ENCODE results near the gene CAMK1G.
A peak's percentile ranks its signal among the peaks of the same experiment; 100 is the strongest.

Gene CAMK1G

DNA sequence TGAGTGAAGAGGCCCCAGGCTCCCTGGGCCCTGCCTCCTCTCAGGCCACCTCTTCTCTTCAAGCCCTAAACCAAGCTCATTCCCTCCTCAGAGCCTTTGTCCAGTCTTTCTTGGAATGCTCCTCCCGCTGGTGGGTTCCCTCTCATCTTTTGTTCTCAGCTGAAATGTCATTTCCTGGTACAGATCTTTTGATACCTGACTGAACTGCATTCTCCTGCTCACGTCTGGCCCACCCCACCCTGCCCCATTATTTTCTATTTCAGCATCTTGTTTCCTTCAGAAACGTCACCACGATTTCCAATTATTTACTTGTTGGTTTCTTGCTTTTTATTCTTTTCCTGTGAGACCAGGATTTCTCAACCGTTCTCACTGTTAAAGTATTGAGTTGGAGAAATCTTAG, 52.3 kb downstream of the CAMK1G start:
- no peak for DNase-seq (ENCODE audit: low read depth in 2 of 2)

DNA sequence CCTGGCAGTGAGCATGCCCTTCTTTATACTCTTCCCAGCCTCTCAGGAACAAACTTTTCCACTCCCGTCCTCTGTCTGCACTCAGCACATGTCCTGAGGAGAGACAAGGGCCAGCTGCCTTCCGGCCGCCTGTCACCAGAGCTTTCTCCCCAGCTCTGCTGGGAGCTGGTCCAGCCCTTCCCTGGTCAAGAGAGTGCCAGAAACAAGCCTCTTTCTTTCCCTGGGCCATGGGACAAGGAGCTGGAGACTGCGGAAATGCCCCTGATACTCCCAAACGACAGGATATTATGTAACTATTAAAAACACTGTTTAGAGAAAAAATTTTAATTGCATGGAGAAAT, 58.3 kb downstream of the CAMK1G start:
- DNase-seq (ENCODE audit: low read depth in 2 of 2), result no peak

DNA sequence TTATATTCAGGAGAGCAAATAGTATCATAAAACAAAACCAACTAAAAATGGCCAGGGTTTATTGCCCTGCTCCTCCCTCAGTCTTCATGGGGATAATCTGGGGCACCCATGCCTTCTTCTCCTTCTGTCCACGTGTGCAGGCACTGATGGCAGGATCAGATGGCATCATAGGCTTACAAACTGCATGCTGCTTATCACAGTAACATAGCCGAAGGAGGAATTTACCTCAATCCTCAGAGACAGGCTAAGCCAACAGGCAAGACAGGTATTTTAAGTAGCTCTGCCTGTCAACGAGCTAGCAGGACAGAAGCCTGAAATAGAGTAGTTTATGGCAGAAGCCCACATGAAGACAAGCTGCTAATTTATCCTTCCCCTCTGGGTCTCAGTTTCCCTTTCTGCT, 59.3 kb downstream of the CAMK1G start:
- no peak for DNase-seq (ENCODE audit: low read depth in 2 of 2)

DNA sequence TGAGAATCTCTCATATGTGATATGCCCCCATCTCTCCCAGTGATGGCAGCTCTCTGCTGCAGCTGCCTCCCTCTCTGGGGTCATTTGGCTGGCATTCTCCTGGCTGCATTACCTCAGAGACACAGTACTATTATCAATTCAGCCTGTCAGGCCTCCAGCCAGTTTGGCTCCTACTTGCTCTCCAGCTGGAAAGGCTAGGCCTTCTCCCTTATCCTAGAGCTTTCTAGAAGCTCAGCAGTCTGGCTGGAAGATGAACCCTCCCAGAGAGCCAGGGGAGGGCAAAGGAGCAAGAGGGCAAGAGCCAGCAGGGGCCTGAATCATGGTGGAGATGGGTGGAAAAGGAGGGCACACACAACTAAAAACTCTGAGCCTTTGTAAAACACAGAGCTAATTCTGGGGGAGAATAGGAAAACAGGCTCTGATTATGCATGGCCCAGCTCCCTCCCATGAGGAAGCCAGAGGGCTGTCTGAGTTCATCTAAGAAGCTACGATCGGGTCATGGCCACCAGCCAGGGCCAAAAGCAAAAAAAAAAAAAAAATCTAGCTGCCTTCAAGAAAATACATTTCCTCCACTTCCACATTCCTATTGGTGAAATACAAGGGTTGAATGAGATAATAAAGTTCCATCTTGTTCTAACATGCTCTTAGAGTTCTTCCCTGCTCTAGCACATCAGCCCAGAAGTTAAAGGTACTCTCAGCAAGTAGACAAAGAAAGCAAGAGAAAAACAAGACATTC, 59.9 kb downstream of the CAMK1G start:
- DNase-seq (ENCODE audit: low read depth in 2 of 2), result no peak

DNA sequence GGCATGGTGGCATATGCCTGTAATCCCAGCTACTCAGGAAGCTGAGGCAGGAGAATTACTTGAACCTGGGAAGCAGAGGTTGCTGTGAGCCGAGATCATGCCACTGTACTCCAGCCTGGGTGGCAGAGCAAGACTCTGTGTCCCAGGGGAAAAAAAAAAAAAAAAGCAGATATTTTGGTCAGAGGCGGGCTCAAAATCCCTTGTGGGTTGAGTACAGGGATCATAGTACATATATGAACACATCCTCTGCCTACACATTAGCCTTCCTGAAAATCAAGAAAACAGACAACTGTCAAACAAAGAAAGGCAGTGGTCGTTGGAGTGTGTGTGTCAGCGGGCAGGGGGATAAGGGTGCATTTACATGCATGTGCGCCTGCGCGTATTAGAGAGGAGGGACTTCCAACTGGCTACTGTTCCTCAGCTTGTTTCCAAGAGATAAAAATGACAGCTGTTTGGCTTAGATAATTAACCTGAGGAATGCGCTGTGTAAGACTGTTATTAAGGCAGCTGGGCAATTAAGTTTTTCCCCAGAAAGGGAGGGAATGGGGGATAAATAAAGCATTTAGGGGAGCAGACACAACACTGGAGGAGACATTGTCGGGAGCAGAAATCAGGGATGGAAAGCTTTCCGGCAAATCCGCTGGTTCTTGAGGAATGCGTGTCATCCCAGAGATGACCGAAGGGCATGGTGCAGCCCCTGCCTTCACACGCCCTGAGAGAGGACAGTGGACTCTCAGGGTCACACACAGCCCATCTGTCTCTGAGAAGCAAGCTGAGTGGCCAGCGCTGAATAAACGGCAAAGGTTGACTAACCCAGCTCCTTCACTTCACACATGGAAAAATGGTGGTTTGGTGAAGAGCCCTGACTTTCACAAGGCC, 62.3 kb downstream of the CAMK1G start:
- no peak for DNase-seq (ENCODE audit: low read depth in 2 of 2)

DNA sequence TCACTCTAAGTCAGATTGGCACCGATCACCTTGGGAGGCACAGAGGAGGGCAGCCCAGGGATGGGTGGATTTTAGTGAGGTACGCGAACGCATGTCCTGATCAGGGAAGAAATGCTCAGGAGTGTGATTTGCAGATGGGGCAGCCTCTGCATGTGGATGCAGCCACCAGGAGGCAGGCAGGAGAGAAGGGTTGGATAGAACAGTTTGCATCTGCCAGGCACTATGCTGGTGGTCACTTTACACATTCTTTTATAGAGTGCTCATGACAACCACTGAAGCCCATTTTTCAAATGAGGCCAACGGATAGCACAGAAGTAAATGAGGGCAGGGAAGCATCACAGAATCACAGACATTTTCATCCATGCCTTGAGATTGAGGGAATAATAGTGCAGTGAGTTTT, 63.0 kb downstream of the CAMK1G start:
- no peak for DNase-seq (ENCODE audit: low read depth in 2 of 2)

DNA sequence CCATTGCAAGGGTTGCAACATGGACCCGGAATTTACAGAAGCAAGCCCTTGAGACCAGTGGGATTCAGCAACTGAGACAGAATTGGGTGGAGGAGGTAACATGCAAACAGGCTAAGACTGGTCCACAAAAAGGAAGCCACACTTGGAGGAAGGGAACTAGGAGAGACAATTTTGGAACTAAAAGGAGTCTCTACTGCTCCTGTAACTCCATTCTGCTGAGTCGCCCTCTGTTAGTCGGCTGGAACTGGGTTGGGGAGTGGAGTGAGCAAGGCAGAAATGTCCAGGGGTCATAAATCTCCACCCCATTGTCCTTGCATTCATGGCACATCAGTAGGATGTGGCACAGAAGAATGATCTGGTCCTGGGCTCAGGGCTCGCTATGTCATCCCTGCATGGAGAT, 63.6 kb downstream of the CAMK1G start:
- DNase-seq (ENCODE audit: low read depth in 2 of 2), result no peak

DNA sequence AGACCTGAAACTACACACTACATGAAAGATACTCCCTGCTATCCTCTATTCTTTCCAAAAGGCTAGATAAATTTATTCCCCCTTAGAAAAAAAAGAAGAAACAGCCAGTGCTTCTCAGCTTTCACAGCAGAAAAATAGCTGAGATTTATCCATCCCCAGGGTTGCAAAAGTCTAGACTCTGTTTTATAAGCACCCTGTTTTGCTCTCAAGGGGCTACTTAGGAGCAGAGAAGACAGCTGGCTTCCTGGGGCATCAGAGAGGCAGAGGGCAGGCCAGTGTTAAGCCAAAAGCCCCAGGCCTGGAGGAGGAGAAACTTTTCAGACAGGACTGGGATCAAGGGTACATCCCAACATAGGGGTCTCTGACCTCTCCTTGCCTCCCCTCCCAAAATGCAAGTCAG, 64.8 kb downstream of the CAMK1G start:
- no peak for DNase-seq (ENCODE audit: low read depth in 2 of 2)

DNA sequence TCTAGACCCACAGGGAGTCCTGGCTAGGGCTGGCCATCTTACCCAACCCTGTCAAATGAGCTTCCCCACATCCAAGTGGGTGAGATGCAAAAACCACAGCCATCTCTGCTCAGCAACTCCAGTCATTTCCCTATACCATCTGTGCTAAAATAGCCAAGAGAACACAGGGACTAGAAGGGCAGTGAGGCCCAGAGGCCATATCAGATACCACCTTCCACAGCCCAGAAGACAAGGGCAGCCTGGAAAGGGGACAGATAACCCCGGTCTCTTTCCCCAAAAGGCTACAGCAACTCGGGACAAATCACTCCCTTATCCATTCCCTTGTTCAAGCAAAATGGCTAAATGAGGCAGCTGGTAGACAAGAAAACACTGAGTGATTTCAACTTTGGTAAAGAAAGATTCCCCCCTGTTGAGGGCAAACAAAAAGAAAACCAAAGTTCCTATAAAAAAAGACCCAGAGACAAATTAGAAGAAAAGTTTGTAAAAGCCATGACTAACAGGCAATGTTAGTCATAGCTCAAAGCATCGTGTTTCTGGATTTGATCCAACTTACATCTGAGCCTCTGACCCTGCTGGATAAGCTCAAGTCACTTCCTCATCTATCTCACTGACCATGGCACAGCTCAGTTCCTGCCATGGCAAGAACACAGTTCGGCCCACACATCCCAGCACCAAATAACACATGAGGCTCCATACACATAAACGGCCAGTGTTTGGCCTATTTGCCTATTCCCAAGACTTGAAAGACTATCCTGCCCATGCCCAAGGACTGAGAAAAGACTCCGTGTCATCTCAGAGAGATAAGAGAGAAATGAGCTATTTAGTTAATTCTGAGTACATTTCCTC, 65.6 kb downstream of the CAMK1G start:
- no peak for DNase-seq (ENCODE audit: low read depth in 2 of 2)

DNA sequence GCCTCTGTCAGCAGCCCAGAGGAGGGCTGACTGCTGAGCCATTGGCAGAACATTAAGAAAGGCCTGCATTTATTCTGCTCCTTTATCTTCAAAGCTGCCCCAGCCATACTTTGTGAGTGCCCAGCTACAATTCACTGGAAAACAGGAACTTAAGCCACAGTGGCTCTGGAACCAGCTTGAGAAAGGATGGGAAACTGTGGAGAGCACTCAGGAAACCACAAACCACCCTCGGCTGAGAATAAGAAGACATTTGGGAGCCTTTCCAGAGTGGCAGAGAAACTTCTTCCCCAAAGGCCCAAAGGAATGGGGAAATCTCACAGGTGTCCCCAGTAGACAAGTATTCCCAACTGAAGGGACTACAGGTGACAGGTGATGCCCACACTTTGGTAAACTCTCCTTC, 66.9 kb downstream of the CAMK1G start:
- DNase-seq (ENCODE audit: low read depth in 2 of 2), result no peak

DNA sequence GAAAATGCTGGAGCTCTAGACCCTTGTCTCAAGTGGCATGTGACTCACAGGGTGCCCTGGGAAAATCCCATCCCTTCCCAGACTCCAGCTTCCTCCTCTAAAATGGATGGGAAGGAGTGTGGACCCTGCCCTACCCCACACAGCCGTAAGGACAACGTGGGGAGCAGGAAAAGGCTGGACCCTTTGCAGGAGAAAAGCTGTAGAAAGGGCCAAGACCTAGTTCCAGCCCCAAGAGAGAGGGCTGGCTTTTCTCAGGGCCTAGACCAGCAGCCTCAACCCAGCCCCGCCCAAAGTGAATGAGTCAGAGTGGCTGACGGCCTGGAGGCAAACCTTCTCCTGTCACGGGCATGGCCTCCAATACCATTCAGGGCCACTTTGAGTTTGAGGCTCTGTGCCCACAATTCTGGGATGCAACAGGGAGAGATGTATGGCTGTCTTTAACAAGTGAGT, 67.6 kb downstream of the CAMK1G start:
- DNase-seq (ENCODE audit: low read depth in 2 of 2), result peak; percentile 14 to 16

DNA sequence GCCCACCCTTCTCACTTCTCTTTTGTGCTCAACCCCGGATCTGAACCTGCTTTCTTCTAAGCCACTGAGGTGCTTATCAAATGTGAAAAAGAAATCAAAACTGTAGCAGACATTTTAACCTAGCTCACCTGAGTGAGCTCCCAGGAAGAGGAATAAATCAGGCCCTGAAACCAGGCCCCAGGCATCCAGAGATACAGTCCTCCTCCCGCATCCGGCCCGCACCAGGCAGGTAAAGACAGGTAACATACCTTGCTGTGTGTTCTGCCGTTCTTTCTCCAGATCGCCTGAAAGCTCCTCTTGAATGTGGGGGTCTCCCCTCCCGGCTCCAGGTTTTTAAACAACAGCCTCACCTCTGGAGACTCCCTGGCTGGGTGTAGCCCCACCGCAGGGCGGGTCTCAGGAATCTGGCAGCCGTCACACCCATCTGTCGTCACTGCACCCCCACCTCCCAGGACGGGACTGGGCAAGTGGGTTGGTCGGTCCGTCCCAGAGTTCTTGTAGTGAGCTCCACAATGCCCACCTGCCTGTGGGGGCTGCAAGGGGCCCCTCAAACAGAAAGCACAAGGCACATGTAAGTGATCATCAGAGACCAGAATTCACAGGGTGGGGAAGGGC, 68.7 kb downstream of the CAMK1G start, which contains the start of gene LAMB3:
TSS of gene LAMB3 (minus strand) at position 305 of the 615 bp plus-strand sequence. CDS start 1,481 bp downstream, outside the sequence.
- DNase-seq (ENCODE audit: low read depth in 2 of 2), result no peak

DNA sequence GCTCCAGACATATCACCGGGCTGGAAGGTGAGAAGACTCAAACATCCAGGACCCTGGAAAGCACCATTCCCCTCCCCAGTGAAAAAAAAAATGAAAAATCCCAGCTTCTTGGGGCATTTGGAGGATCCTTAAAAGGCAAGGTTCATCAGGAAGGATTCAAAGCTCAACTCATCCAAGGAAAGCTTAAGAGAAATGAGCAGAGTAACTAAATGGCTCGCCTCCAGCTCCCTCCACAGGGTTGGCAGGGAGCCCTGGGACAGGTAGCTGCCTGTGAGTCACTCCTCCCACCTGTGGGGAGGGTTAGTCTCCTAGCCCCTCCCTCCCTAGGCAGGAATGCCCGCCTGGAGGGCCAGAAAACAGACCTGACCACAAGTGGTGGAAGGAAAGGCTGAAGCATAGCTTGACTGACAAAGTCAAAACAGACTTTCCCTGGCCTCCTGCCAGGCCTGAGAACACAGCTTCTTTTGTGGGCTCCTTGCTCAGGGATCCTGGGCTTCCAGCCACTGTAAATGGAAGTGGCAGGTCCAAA, 69.4 kb downstream of the CAMK1G start:
- peak in 1 of 2 donors; percentile 2 for DNase-seq (ENCODE audit: low read depth in 2 of 2)

DNA sequence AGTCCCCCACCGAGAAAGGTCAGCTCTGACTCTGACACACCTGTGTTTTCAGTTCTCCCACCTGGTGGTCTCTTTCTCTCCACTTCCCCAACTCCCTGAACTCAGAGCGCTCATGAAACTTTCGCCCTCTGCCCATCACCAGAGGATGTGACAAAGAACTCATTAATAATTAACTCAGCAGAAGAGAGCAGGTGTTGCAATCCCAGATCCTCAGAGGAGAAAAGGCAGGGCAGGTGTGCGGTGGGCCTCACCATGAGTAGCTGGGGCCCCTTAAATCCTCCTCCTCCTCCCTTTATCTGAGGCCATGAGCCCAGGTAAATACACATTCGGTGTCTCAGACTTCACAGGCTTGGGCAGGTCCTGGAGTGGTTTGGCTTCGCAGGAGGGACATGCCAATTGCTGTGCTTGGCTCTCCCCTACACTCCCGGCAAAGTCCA, 70.4 kb downstream of the CAMK1G start:
- no peak for DNase-seq (ENCODE audit: low read depth in 2 of 2)

DNA sequence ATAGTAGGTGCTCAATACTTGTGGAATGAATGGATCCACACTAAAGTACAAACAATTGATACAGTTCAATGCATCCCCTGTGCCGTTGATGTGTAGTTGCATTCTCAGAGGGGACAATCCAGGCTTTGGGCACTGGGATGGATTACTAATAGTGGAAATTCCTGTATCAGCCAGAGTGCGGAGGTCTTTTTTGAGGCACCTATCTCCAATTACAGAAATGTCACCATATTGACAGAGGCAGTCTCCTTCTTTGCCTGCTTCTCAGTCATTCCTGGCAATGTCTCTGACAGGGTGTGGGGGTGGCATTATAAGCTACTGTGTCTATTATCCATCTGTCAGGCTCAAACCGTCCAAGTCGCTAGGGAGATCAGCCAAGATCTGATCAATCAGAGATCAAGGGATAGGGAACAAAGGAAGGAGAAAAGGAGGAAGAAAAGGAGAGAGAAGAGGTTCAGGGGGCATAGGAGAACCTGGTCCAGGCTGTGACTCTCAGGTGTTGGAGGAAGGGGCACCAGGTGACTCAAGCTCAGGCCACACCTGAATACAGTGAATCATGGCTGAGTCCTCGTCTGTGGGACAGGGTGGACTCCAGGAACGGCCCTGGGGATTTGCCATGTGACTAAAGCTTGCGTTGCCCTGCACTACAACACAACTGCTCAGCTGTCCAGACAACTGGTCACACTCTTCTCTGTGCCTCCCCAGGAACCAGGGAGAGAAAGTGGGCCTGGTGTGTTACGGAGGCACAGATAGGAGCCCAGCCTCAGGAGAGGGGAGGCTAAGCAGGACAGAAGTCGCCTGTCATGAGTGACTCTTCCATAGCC, 72.1 kb downstream of the CAMK1G start:
- no peak for DNase-seq (ENCODE audit: low read depth in 2 of 2)

DNA sequence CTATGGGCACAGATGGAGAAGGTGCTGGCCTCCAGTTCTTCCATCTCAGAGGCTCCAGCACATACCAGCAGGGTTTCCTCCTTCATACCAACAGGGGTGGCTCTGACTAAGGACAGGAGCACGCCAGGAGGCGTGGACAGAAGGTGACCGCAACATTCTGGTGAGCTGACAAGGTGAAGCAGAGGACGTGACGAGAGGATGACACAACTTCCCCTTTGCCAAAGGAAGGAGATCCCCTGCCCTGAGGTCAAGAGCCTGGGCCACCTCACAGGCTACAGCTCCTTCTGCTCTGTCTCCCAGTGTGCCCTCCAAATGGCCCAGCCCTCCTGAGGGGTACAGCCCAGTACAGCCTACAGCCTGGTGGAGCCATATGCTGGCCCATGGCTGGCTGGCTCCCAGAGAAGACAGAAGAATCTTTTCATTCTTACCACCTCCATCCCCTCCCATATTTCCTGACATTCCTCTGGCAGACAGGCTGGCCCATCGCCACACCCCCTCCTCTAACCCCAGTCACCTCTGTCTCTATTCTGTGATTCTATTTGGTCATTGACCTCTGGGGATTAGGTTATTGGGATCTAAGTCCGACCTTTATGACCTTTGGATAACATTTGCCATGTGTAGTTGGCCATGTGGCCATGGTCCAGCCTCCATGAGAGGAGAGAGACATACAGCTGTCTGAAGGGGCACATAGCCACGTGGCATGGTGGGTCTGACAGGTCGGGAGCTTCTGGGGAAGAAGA, 73.8 kb downstream of the CAMK1G start:
- no peak for DNase-seq (ENCODE audit: low read depth in 2 of 2)

DNA sequence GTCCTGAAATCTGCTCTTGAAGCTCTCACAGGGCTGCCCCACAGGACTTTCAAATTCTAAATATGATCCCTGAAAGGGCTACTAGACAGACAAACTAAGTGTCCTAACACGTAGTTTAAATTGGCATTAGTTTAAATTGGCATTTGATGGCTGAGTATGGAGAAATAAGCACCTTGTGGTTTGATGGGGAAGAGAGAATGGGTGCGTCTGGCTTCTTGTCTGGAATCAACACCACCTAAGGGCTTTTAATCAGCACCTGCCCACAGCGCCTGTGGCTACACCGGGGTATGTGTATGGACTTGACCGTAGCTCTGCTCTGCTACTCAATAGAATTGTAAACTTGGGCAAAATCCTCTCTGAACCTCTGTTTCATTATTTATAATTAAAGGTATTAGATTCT, 74.4 kb downstream of the CAMK1G start:
- DNase-seq (ENCODE audit: low read depth in 2 of 2), result no peak

DNA sequence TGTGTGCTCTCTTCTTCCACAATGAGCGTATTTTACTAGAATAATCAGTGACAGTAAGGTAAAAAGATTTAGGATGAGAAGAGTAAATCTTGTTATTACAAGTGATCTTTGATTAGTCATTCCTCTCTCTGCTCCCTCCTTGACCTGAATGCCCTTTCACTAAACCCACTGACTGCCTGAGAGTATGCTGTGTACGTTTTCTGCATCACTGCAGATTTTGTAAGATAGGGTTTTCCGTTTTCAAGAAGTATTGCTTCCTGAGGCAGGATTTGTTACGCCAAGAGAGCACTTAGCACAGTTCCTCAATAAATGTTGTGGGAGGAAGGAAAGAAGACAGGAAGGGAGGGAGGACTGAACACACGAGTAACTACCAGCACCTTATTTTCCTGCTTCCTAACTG, 76.4 kb downstream of the CAMK1G start:
- DNase-seq (ENCODE audit: low read depth in 2 of 2), result no peak

DNA sequence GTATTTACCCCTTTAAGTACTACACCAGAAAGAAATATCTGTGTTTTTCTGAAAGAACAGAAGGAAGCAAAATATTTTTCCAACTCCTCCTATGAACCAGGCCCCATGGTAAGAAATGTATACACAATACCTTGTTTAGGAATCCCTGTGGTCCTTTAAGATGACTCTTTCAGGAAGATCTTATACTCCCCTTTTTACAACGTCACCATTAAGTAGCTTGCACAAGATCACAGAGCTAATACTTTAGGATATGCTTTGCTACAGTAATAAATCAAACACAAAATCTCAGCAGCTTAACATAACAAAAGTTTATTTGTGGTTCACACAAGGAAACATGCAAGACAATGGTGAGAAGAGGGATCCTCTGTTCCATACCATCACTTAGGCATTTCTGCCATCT, 77.6 kb downstream of the CAMK1G start:
- DNase-seq (ENCODE audit: low read depth in 2 of 2), result no peak

DNA sequence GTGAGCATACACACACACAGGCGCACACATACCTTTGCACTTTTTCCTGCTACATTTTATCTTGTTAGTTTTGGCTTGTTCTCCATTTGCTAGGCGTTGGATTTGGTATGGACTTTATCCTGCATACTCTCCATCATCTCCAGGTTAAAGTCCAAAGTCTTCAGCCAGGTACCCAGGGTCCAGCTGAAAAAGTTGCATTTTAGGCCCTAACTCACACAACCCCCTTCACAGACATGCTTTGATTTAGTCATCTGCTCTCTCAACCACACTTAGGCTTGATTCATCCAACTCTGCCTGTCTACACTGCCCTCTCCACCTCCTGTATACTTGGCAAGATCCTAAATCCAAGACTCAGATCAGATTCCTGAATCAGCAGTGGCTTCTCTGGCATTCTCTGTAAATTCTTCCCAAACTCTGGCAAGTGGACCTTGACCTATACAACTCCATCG, 79.4 kb downstream of the CAMK1G start:
- no peak for DNase-seq (ENCODE audit: low read depth in 2 of 2)
